ENCODE data around the gene DDX1. TPM values are rescaled to one million over a fixed set of nuclear protein-coding genes. Genes with fewer than 3 reads are reported as not detected.

Gene DDX1
- total and polyA plus RNA-seq, 8 donors = 26.8 to 98.2 (median 54.7) TPM

- H3K36me3 ChIP-seq = no peaks in the 10 kb centered on the region
- TF ChIP-seq POLR2A (IDR thresholded peaks at IDR 0.05) (no peak), POLR2AphosphoS5 (IDR thresholded peaks at IDR 0.05) (no peak), EP300 (IDR thresholded peaks at IDR 0.05) (no peak), CTCF (IDR thresholded peaks at IDR 0.05) (no peak)
- 84 to 93% (median 90%) methylated on average over 6 of the region's 6 CpGs for WGBS, 5 donors
- intact Hi-C loops (cut with DNase I; ENCODE audit: low total_unique reads) = no loop called here
- H3K4me1 ChIP-seq = peaks cover 0 to 5% (median 4%) of the 10 kb centered on the region in 4 donors
- no peak overlapping the region for H3K4me3 ChIP-seq
- H3K27ac ChIP-seq = no peak overlapping the region
- H3K27me3 ChIP-seq = peaks cover 0 to 21% (median 0%) of the 10 kb centered on the region in 3 donors
- no peaks in the 10 kb centered on the region for H3K9me3 ChIP-seq
- no peak for DNase-seq
Observed at GRCh38 chr2:15669375-15669910, 77.8 kb downstream of the DDX1 start.

- WGBS, 5 donors = 69 to 97% (median 90%) methylated on average over 1 of the region's 1 CpG
Observed at GRCh38 chr2:15670469-15670868, 78.8 kb downstream of the DDX1 start.

GRCh38 chr2:15670981-15671380, 79.3 kb downstream of the DDX1 start:
- DNase-seq = no peak
- intact Hi-C loops (cut with DNase I; ENCODE audit: low total_unique reads) = no loop called here
- no peak overlapping the region for H3K27ac ChIP-seq
- peaks cover 0 to 5% (median 0%) of the 10 kb centered on the region in 3 donors for H3K27me3 ChIP-seq
- H3K4me3 ChIP-seq = no peak overlapping the region
- H3K36me3 ChIP-seq = no peaks in the 10 kb centered on the region
- TF ChIP-seq POLR2A (IDR thresholded peaks at IDR 0.05) (no peak), POLR2AphosphoS5 (IDR thresholded peaks at IDR 0.05) (no peak), EP300 (IDR thresholded peaks at IDR 0.05) (no peak), CTCF (IDR thresholded peaks at IDR 0.05) (no peak)
- no peaks in the 10 kb centered on the region for H3K9me3 ChIP-seq
- H3K4me1 ChIP-seq = peaks cover 0 to 5% (median 4%) of the 10 kb centered on the region in 4 donors
- WGBS, 5 donors = 69 to 92% (median 80%) methylated on average over 2 of the region's 2 CpGs

More at GRCh38 chr2:15670469-15670868, 78.8 kb downstream of the DDX1 start:
- intact Hi-C loops (cut with DNase I; ENCODE audit: low total_unique reads) = no loop called here
- H3K27me3 ChIP-seq = peaks cover 0 to 11% (median 0%) of the 10 kb centered on the region in 3 donors
- no peak for TF ChIP-seq POLR2A (IDR thresholded peaks at IDR 0.05)
- no peak for TF ChIP-seq POLR2AphosphoS5 (IDR thresholded peaks at IDR 0.05)
- TF ChIP-seq EP300 (IDR thresholded peaks at IDR 0.05) = no peak
- no peak for TF ChIP-seq CTCF (IDR thresholded peaks at IDR 0.05)
- no peak for DNase-seq
- no peaks in the 10 kb centered on the region for H3K9me3 ChIP-seq
- no peak overlapping the region for H3K27ac ChIP-seq
- peaks cover 0 to 5% (median 4%) of the 10 kb centered on the region in 4 donors for H3K4me1 ChIP-seq
- no peak overlapping the region for H3K4me3 ChIP-seq
- no peaks in the 10 kb centered on the region for H3K36me3 ChIP-seq

GRCh38 chr2:15671409-15671808, 79.7 kb downstream of the DDX1 start:
- no peak overlapping the region for H3K4me3 ChIP-seq
- intact Hi-C loops (cut with DNase I; ENCODE audit: low total_unique reads) = no loop called here

More at GRCh38 chr2:15671409-15671808, 79.7 kb downstream of the DDX1 start:
- H3K27me3 ChIP-seq = peaks cover 0 to 5% (median 0%) of the 10 kb centered on the region in 3 donors
- H3K9me3 ChIP-seq = no peaks in the 10 kb centered on the region
- no peaks in the 10 kb centered on the region for H3K36me3 ChIP-seq
- DNase-seq = no peak
- no peak overlapping the region for H3K27ac ChIP-seq
- TF ChIP-seq EP300 (IDR thresholded peaks at IDR 0.05) = no peak
- TF ChIP-seq POLR2A (IDR thresholded peaks at IDR 0.05) = no peak
- no peak for TF ChIP-seq POLR2AphosphoS5 (IDR thresholded peaks at IDR 0.05)
- TF ChIP-seq CTCF (IDR thresholded peaks at IDR 0.05) = no peak
- H3K4me1 ChIP-seq = peaks cover 0 to 5% (median 4%) of the 10 kb centered on the region in 4 donors
